T-helper 2 cell treated with Interferon-gamma antibody and Interleukin-4, amounts not matched to agents 5 μg/mL and 100 μg/mL, for 36 hours (primary cell): ENCODE data around the gene DDX51.
A peak's percentile ranks its signal among the peaks of the same experiment; 100 is the strongest.

Experiments
- DNase-seq: peaks from one replicate; pipeline ENCODE4 v3.0.0; 2021; ENCODE audit warnings: low spot score
- H3K27ac Mint-ChIP-seq: one replicate; pipeline ENCODE4 v1.8.0; 2021; ENCODE audit warnings: mild to moderate bottlenecking, mixed read lengths
- H3K27me3 Mint-ChIP-seq: one replicate; pipeline ENCODE4 v1.8.0; 2021; ENCODE audit warnings: low read depth, mixed read lengths
- H3K36me3 Mint-ChIP-seq: one replicate; pipeline ENCODE4 v1.8.0; 2021; ENCODE audit warnings: low read depth, mixed read lengths
- H3K4me1 Mint-ChIP-seq: one replicate; pipeline ENCODE4 v1.8.0; 2021; ENCODE audit warnings: low read depth, mixed read lengths
- H3K4me3 Mint-ChIP-seq: one replicate; pipeline ENCODE4 v1.8.0; 2022; ENCODE audit warnings: mild to moderate bottlenecking, moderate library complexity, mixed read lengths
- H3K9me3 Mint-ChIP-seq: one replicate; pipeline ENCODE4 v1.8.0; 2021; ENCODE audit warnings: mixed read lengths

Gene DDX51

GRCh38 chr12:132166801-132167591 is 22.9 kb upstream of the DDX51 start:
- peaks cover 6% of the 10 kb centered on the region for H3K9me3 Mint-ChIP-seq
- peaks cover 2% of the 10 kb centered on the region for H3K27me3 Mint-ChIP-seq
- no peak overlapping the region for H3K4me3 Mint-ChIP-seq
- no peak for DNase-seq
- H3K27ac Mint-ChIP-seq: no peak overlapping the region
- H3K4me1 Mint-ChIP-seq: peaks cover 8% of the 10 kb centered on the region
- H3K36me3 Mint-ChIP-seq: no peaks in the 10 kb centered on the region

GRCh38 chr12:132166093-132166492 is 22.0 kb upstream of the DDX51 start:
- no peak for DNase-seq
- peaks cover 8% of the 10 kb centered on the region for H3K4me1 Mint-ChIP-seq

GRCh38 chr12:132165584-132165983 is 21.5 kb upstream of the DDX51 start:
- no peak overlapping the region for H3K4me3 Mint-ChIP-seq
- DNase-seq: no peak
- H3K27ac Mint-ChIP-seq: no peak overlapping the region
- peaks cover 6% of the 10 kb centered on the region for H3K9me3 Mint-ChIP-seq
- H3K36me3 Mint-ChIP-seq: no peaks in the 10 kb centered on the region
- H3K4me1 Mint-ChIP-seq: peaks cover 8% of the 10 kb centered on the region
- H3K27me3 Mint-ChIP-seq: peaks cover 2% of the 10 kb centered on the region

More at GRCh38 chr12:132166093-132166492, 22.0 kb upstream of the DDX51 start:
- H3K9me3 Mint-ChIP-seq: peaks cover 6% of the 10 kb centered on the region
- no peaks in the 10 kb centered on the region for H3K36me3 Mint-ChIP-seq
- no peak overlapping the region for H3K4me3 Mint-ChIP-seq
- H3K27me3 Mint-ChIP-seq: peaks cover 2% of the 10 kb centered on the region
- H3K27ac Mint-ChIP-seq: peak overlapping the region; percentile 0

- Mint-ChIP-seq H3K9me3 (peaks cover 6% of the 10 kb centered on the region), H3K36me3 (no peaks in the 10 kb centered on the region)
Observed at GRCh38 chr12:132164426-132164825, 20.3 kb upstream of the DDX51 start.

GRCh38 chr12:132163911-132164288 is 19.8 kb upstream of the DDX51 start:
- Mint-ChIP-seq H3K36me3 (no peaks in the 10 kb centered on the region), H3K4me3 (no peak overlapping the region), H3K4me1 (peaks cover 8% of the 10 kb centered on the region), H3K9me3 (peaks cover 6% of the 10 kb centered on the region), H3K27me3 (peaks cover 2% of the 10 kb centered on the region), H3K27ac (no peak overlapping the region)
- no peak for DNase-seq

More at GRCh38 chr12:132164426-132164825, 20.3 kb upstream of the DDX51 start:
- Mint-ChIP-seq H3K4me1 (peaks cover 8% of the 10 kb centered on the region), H3K4me3 (no peak overlapping the region), H3K27me3 (peaks cover 2% of the 10 kb centered on the region), H3K27ac (no peak overlapping the region)
- DNase-seq: no peak

- no peak for DNase-seq
- Mint-ChIP-seq H3K27me3 (peaks cover 2% of the 10 kb centered on the region), H3K4me3 (peak overlapping the region; percentile 54), H3K9me3 (peaks cover 6% of the 10 kb centered on the region), H3K4me1 (peaks cover 8% of the 10 kb centered on the region), H3K27ac (no peak overlapping the region), H3K36me3 (no peaks in the 10 kb centered on the region)
Observed at GRCh38 chr12:132163041-132163910, 19.2 kb upstream of the DDX51 start.

- no peaks in the 10 kb centered on the region for H3K36me3 Mint-ChIP-seq
- peak overlapping the region; percentile 12 for H3K27ac Mint-ChIP-seq
- DNase-seq: no peak
Observed at GRCh38 chr12:132162508-132163031, 18.5 kb upstream of the DDX51 start.

GRCh38 chr12:132161796-132162507 is 17.8 kb upstream of the DDX51 start:
- Mint-ChIP-seq H3K27me3 (peaks cover 2% of the 10 kb centered on the region), H3K36me3 (no peaks in the 10 kb centered on the region), H3K4me3 (no peak overlapping the region), H3K9me3 (peaks cover 3% of the 10 kb centered on the region), H3K27ac (peak overlapping the region; percentile 12), H3K4me1 (peaks cover 7% of the 10 kb centered on the region)
- DNase-seq: no peak

More at GRCh38 chr12:132162508-132163031, 18.5 kb upstream of the DDX51 start:
- Mint-ChIP-seq H3K4me1 (peaks cover 7% of the 10 kb centered on the region), H3K27me3 (peaks cover 2% of the 10 kb centered on the region), H3K9me3 (peaks cover 6% of the 10 kb centered on the region), H3K4me3 (no peak overlapping the region)

GRCh38 chr12:132161036-132161781 is 17.1 kb upstream of the DDX51 start:
- no peak overlapping the region for H3K27ac Mint-ChIP-seq
- H3K36me3 Mint-ChIP-seq: no peaks in the 10 kb centered on the region
- peaks cover 7% of the 10 kb centered on the region for H3K4me1 Mint-ChIP-seq
- DNase-seq: no peak
- peaks cover 2% of the 10 kb centered on the region for H3K27me3 Mint-ChIP-seq
- no peak overlapping the region for H3K4me3 Mint-ChIP-seq
- no peaks in the 10 kb centered on the region for H3K9me3 Mint-ChIP-seq

- Mint-ChIP-seq H3K27me3 (peaks cover 2% of the 10 kb centered on the region), H3K36me3 (no peaks in the 10 kb centered on the region), H3K4me3 (no peak overlapping the region), H3K9me3 (no peaks in the 10 kb centered on the region), H3K4me1 (peaks cover 7% of the 10 kb centered on the region), H3K27ac (no peak overlapping the region)
- no peak for DNase-seq
Observed at GRCh38 chr12:132160601-132161035, 16.5 kb upstream of the DDX51 start.

- no peaks in the 10 kb centered on the region for H3K36me3 Mint-ChIP-seq
- peaks cover 7% of the 10 kb centered on the region for H3K4me1 Mint-ChIP-seq
- DNase-seq: no peak
- H3K27me3 Mint-ChIP-seq: peaks cover 2% of the 10 kb centered on the region
- no peak overlapping the region for H3K4me3 Mint-ChIP-seq
- H3K9me3 Mint-ChIP-seq: no peaks in the 10 kb centered on the region
- no peak overlapping the region for H3K27ac Mint-ChIP-seq
Observed at GRCh38 chr12:132160016-132160415, 15.9 kb upstream of the DDX51 start.

GRCh38 chr12:132159555-132160003 is 15.5 kb upstream of the DDX51 start:
- H3K27me3 Mint-ChIP-seq: peaks cover 2% of the 10 kb centered on the region
- no peaks in the 10 kb centered on the region for H3K36me3 Mint-ChIP-seq
- peaks cover 7% of the 10 kb centered on the region for H3K4me1 Mint-ChIP-seq
- H3K4me3 Mint-ChIP-seq: no peak overlapping the region
- no peak overlapping the region for H3K27ac Mint-ChIP-seq
- DNase-seq: no peak
- no peaks in the 10 kb centered on the region for H3K9me3 Mint-ChIP-seq
